Psoas muscle (tissue), 8 donors: Measurements from ENCODE around the gene PRR18. TPM values are rescaled to one million over a fixed set of nuclear protein-coding genes. Genes with fewer than 3 reads are reported as not detected.

Experiments used
- ATAC-seq, 4 donors: fragments of 200-7000 bp; cut with Tn5 transposase; one replicate each; pipeline ENCODE4 v1.9.1; 2020; ENCODE audit warnings: moderate library complexity in 3 of 4, mild to moderate bottlenecking in 2 of 4
- DNase-seq, 2 donors: peaks; one replicate each; pipeline ENCODE4 v3.0.0-alpha.2; 2020
- H3K27ac ChIP-seq: fragments of 200-600 bp; one replicate; pipeline ENCODE4 v1.8.0; 2022
- H3K27me3 ChIP-seq, 3 donors: fragments of 200-600 bp in 1 of 3; one replicate each; pipeline versions ENCODE4 v1.6.1 to v1.8.0; 2013 to 2022; ENCODE audit warnings: low read length in 2 of 3, mild to moderate bottlenecking in 2 of 3, moderate library complexity in 1 of 3; ENCODE audit not compliant: insufficient read depth in 3 of 3
- H3K36me3 ChIP-seq, 2 donors: fragments of 200-600 bp in 1 of 2; one replicate each; pipeline versions ENCODE4 v1.6.1 to v1.8.0; 2013 to 2022; ENCODE audit warnings: low read depth in 1 of 2, mild to moderate bottlenecking in 1 of 2, moderate library complexity in 1 of 2; ENCODE audit not compliant: insufficient read depth in 1 of 2
- H3K4me1 ChIP-seq: fragments of 200-600 bp; one replicate; pipeline ENCODE4 v1.8.0; 2022
- H3K4me3 ChIP-seq: fragments of 200-600 bp; one replicate; pipeline ENCODE4 v1.8.0; 2022; ENCODE audit warnings: mild to moderate bottlenecking
- H3K9me3 ChIP-seq: fragments of 200-600 bp; one replicate; pipeline ENCODE4 v1.8.0; 2022
- whole genome bisulfite sequencing, 3 donors: extraction: QIAGEN DNeasy Blood & Tissue Kit; methylation state at CpG; one replicate each; pipeline versions ENCODE4 v1.1.6 to v1.1.7; 2013; 5-methylcytosine and 5-hydroxymethylcytosine counted together
- intact Hi-C, 2 donors: fragments of 100-400 bp; cut with DNase I; formaldehyde crosslinking; loops; one replicate each; pipeline versions ENCODE4 v1.11.0 to v1.14.2; 2022
- polyA plus RNA-seq, 3 donors: library from polyadenylated mRNA; stranded (reverse); fragments of 200-250 nt; gene quantifications; one replicate each; pipeline ENCODE4 v1.2.3, GENCODE V29; 2013
- total RNA-seq, 4 donors: library from RNA; stranded (reverse); fragmentation: NEBNext Ultra II Directional in 2 of 4; extraction: Animal tissue kit (Norgen Biotek cat#: 25700) in 2 of 4; gene quantifications; one replicate each; pipeline versions ENCODE4 v1.2.1 to v1.2.4, GENCODE V29; 2021 to 2023
- TF ChIP-seq, protein P1 (sequence below): fragments of 200-600 bp; IDR thresholded peaks from one replicate; pipeline ENCODE4 v1.8.0; 2022; ENCODE audit warnings: antibody characterized with exemption
- donor health status: healthy with polysubstance abuse.
- donor health status: DM: no; HTN: no; CAD: no; lungs with moderate emphysema.
- donor health status: Bipolar disorder and iron deficiency.
- donor health status: healthy.
- donor health status: DM: yes; HTN: yes; CAD: no.
- donor health status: DM: no; HTN: no; CAD: no.
- donor health status: DM: no; HTN: no; CAD: no.
- donor health status: DM: yes; HTN: yes; CAD: no.

PRR18 gene
- total and polyA plus RNA-seq, 7 donors: 0.03 to 0.08 TPM; not detected in 5

DNA sequence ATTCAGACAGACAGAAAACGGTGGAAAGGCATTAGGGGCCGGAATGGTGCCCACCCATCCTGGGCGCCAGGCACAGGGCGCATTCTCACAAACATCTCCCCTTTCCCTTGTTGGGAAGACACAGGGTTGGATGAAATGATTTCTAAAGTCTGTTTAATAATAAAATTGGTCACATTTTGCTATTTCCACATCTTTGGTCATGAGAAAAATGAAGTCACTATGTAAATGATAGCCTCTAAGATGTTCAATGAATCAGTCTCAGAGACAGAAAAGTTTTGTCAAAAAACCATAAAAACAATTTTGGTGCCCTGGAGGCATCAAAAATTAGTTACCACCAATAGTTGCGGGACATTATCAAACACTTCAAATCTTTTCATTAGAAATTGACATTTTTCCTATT is 40.7 kb downstream of the PRR18 start:
- Histone ChIP-seq H3K27ac (no peak overlapping the region), H3K4me3 (no peak overlapping the region), H3K9me3 (no peaks in the 10 kb centered on the region), H3K27me3 (peaks cover 0 to 20% (median 1%) of the 10 kb centered on the region in 3 donors), H3K4me1 (no peaks in the 10 kb centered on the region), H3K36me3 (no peaks in the 10 kb centered on the region)
- 90 to 95% (median 95%) methylated on average over 5 of the region's 5 CpGs for WGBS, 3 donors
- DNase-seq: no peak
- intact Hi-C loops: no loop called here
- TF ChIP-seq, protein P1, sequence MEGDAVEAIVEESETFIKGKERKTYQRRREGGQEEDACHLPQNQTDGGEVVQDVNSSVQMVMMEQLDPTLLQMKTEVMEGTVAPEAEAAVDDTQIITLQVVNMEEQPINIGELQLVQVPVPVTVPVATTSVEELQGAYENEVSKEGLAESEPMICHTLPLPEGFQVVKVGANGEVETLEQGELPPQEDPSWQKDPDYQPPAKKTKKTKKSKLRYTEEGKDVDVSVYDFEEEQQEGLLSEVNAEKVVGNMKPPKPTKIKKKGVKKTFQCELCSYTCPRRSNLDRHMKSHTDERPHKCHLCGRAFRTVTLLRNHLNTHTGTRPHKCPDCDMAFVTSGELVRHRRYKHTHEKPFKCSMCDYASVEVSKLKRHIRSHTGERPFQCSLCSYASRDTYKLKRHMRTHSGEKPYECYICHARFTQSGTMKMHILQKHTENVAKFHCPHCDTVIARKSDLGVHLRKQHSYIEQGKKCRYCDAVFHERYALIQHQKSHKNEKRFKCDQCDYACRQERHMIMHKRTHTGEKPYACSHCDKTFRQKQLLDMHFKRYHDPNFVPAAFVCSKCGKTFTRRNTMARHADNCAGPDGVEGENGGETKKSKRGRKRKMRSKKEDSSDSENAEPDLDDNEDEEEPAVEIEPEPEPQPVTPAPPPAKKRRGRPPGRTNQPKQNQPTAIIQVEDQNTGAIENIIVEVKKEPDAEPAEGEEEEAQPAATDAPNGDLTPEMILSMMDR: no peak
- no peak for ATAC-seq

DNA sequence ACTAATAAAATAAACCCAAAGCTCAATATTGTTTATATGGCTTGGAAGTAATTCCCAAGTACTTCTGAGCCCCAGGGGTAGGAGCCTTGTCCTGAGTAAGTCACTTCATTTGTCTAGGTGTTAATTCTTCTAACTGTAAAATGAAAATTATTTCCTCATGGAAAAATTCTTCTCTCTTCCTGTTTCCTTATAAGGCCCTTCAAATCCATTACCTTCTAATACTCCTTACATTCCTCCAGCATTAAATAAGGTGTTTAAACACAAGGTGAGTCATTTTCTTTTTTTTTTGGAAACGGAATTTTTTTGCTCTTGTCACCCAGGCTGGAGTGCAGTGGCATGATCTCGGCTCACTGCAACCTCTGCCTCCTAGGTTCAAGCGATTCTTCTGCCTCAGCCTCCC is 41.9 kb downstream of the PRR18 start:
- no peak overlapping the region for H3K27ac ChIP-seq
- TF ChIP-seq, protein P1: no peak
- peaks cover 0 to 20% (median 1%) of the 10 kb centered on the region in 3 donors for H3K27me3 ChIP-seq
- ATAC-seq: no peak
- no peaks in the 10 kb centered on the region for H3K36me3 ChIP-seq
- 89 to 93% (median 91%) methylated on average over 3 of the region's 3 CpGs for WGBS, 3 donors
- H3K4me1 ChIP-seq: no peaks in the 10 kb centered on the region
- no peaks in the 10 kb centered on the region for H3K9me3 ChIP-seq
- no peak for DNase-seq
- intact Hi-C loops: no loop called here
- H3K4me3 ChIP-seq: no peak overlapping the region

DNA sequence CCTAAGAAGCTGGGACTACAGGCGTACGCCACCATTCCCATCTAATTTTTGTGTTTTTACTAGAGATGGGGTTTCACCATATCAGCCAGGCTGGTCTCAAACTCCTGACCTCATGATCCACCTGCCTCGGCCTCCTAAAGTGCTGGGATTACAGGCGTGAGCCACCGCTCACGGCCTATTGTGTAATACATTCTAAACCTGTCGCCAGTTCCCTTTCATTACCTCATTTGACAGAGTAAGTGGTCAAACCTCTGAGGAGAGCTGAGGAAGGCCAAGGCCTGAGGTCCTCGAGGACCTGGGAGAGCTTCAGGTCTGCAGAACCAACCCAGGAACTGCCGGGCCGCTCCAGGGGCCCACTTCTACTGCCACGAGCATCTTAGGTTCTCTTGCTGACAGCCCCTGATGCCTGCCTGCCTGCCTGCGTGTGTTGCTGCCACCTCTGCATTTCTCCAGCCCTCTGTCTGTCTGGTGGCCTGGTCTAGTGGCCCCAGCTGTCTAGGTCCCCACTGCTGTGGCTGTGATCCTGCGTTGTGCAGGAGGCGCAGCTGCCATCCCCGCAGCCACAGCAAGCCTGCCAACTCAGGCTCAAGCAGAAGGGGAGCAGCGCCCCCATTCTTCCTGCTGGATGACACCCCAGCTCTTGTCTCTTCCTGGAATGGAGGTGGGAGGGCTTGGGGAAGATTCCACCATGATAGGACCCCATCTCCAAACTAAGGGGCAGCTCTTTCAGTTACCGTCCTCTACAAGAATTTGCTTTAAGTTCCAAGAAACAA is 45.3 kb downstream of the PRR18 start:
- DNase-seq (no peak), ATAC-seq (no peak)
- no peaks in the 10 kb centered on the region for H3K4me1 ChIP-seq
- peaks cover 0 to 1% (median 0%) of the 10 kb centered on the region in 3 donors for H3K27me3 ChIP-seq
- H3K9me3 ChIP-seq: no peaks in the 10 kb centered on the region
- TF ChIP-seq, protein P1: no peak
- no peaks in the 10 kb centered on the region for H3K36me3 ChIP-seq
- 77 to 81% (median 79%) methylated on average over 17 of the region's 17 CpGs for WGBS, 3 donors
- H3K27ac ChIP-seq: no peak overlapping the region
- no peak overlapping the region for H3K4me3 ChIP-seq
- intact Hi-C loops: no loop called here

DNA sequence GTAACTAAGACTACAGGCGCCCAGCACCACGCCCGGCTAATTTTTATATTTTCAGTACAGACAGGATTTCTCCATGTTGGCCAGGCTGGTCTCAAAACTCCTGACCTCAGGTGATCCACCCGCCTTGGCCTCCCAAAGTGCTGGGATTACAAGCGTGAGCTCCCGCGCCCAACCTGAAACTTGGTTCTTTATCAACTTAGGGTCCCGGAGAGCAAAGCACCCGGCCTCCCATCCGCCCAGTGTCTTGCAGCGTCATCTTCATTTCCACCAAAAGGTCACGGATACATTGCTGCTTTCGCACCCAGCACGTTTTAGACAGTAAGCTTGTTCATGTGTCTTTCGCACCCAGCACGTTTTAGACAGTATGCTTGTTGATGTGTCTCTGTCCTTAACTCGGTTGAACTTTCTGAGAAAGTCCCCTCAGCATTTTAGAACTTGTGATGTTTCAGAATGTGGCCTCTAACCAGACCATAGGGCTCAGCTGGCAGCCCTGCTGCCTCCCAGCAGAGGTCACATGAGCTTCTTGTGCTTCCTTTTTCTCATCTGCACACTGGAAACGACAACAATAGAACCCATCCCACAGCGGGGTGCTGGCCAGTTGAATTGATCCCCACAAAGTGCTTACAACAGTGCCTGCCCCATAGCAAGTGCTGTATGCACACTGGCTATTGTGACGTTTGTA is 48.8 kb downstream of the PRR18 start:
- no peak overlapping the region for H3K4me3 ChIP-seq
- peaks cover 0 to 25% (median 4%) of the 10 kb centered on the region in 3 donors for H3K27me3 ChIP-seq
- TF ChIP-seq, protein P1: no peak
- H3K4me1 ChIP-seq: no peaks in the 10 kb centered on the region
- no peak for DNase-seq
- 75 to 86% (median 84%) methylated on average over 20 of the region's 20 CpGs for WGBS, 3 donors
- H3K27ac ChIP-seq: no peak overlapping the region
- H3K9me3 ChIP-seq: no peaks in the 10 kb centered on the region
- ATAC-seq: no peak
- intact Hi-C loops: no loop called here
- no peaks in the 10 kb centered on the region for H3K36me3 ChIP-seq
